GM12872 (cell line): ENCODE results near the gene SMR3A.

ENCODE experiments used
- TF ChIP-seq, protein P1 (sequence below): IDR thresholded peaks from 3 replicates; pipeline ENCODE4 v1.5.1; 2011; ENCODE audit warnings: low read depth, mild to moderate bottlenecking, low read length, moderate library complexity; ENCODE audit not compliant: insufficient read depth

Gene SMR3A

DNA sequence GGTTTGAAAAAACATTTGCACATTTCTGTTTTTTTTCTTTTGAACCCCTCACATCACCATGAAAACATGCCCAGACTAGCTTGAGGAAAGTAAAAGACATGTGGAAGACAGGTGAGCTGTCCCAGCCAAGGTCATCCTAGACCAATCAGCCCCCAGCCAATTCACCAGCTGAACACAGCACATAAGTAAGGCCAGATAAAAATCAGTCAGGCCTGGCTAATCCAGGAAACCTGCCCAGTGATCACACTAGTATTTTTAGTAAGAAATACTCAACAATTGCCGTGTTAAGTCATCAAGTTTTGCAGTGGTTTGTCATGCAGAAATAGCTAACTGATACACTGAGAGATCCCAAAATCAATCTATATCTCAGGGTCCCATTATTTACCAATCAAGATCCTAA is 4.4 kb upstream of the SMR3A start:
- TF ChIP-seq, protein P1, sequence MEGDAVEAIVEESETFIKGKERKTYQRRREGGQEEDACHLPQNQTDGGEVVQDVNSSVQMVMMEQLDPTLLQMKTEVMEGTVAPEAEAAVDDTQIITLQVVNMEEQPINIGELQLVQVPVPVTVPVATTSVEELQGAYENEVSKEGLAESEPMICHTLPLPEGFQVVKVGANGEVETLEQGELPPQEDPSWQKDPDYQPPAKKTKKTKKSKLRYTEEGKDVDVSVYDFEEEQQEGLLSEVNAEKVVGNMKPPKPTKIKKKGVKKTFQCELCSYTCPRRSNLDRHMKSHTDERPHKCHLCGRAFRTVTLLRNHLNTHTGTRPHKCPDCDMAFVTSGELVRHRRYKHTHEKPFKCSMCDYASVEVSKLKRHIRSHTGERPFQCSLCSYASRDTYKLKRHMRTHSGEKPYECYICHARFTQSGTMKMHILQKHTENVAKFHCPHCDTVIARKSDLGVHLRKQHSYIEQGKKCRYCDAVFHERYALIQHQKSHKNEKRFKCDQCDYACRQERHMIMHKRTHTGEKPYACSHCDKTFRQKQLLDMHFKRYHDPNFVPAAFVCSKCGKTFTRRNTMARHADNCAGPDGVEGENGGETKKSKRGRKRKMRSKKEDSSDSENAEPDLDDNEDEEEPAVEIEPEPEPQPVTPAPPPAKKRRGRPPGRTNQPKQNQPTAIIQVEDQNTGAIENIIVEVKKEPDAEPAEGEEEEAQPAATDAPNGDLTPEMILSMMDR: no peak

- TF ChIP-seq, protein P1: no peak
Observed at GRCh38 chr4:70359115-70359661, 1.4 kb upstream of the SMR3A start.

DNA sequence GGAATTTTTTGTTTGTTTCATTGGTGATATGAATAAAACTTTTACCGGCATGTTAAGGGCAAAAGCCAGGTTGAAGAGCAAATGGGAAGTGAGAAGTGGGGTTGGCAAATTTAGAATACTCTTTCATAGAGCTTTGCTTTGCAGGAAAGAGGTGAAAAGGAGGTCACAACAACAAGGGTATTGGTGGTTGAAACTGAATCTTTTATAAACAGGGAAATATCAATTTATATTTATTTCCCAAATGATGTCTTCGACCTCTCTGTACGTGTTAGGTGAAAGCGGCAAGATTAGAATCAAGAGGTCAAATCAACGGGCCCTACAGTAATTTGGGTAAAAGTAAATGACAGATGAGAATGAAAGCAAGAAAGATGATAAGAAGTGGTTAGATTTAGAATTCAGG is 3.4 kb downstream of the SMR3A start:
- TF ChIP-seq, protein P1: no peak

DNA sequence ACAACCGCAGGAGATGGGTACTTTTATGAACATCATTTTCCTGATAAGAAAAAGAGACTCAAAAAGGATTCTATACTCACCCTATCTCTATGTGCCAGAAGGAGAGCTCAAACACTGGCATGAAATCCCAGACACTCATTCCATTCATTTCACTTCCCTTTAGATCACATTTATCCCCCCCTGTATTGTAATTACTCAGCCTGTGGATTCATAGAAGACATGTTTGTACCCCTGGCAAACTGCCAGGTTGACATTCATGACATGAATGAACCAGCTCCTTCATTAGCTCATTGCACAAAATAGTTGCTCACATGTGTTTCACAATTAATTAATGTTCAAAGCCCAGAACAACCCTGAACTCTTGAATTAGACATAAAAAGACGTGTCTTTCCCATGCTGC is 4.9 kb downstream of the SMR3A start:
- TF ChIP-seq, protein P1: no peak

DNA sequence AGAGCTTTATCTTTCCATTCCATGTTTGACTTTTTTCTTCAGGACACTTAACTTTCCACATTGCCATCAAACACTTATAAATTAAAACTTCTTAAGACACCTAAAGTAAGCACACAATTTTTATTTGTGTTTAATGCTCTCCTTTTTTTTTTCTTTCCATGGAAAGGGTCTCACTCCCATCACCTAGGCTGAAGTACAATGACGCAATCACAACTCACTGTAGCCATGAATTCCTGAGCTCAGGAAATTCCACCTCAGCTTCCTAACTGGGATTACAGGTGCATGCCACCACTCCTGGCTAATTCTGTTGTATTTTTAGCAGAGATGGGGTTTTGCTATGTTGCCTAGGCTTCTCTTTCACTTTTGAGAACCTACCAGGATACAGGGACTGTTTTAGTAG is 7.3 kb downstream of the SMR3A start:
- TF ChIP-seq, protein P1: no peak

GRCh38 chr4:70371987-70372386 is 11.4 kb downstream of the SMR3A start:
- TF ChIP-seq, protein P1: no peak

GRCh38 chr4:70372760-70373159 is 12.2 kb downstream of the SMR3A start:
- TF ChIP-seq, protein P1: no peak
